Measurements from ENCODE around the gene LHB.
"Not testable (repeated sequence)": the region's sequence is repeated elsewhere in the genome, so short reads cannot be mapped to it uniquely, and the experiment has no call there.

The LHB gene

DNA sequence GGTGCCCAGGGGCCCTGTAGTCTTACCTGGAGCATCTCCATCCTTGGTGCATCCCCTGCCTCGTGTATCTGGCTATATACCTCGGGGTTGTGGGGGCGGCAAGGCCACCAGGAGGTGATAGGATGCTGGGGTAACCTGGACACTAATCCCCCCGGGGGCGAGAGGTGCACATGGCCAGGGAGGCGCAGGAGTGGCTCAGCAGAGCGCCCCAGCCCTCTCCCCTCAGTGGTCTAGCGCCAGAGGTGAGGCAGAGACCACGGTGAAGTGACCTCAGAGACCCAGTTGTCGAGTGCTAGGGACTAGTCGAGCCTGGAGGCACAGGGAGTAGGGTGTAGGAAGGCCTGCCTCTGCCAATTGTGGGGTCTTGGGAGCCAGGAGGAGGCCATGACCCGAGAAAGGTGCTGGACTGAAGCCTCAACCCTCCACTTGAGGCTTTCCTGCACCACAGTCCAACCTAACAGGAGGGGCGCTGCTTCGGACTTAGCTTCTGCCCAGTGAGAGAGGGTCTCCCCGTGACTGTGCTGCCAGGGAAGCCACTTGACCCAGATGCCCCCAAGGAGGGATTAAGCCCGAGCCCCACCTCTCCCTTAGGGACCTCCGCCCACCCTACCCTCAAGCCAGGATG, at the start of gene LHB:
LHB (minus strand) TSS at position 51 of the 625 bp plus-strand sequence; CDS start at position 41, 10 bp downstream.
- DNase-seq = no peak

GRCh38 chr19:49065905-49066512, 49.1 kb upstream of the LHB start:
- no peak for DNase-seq

DNA sequence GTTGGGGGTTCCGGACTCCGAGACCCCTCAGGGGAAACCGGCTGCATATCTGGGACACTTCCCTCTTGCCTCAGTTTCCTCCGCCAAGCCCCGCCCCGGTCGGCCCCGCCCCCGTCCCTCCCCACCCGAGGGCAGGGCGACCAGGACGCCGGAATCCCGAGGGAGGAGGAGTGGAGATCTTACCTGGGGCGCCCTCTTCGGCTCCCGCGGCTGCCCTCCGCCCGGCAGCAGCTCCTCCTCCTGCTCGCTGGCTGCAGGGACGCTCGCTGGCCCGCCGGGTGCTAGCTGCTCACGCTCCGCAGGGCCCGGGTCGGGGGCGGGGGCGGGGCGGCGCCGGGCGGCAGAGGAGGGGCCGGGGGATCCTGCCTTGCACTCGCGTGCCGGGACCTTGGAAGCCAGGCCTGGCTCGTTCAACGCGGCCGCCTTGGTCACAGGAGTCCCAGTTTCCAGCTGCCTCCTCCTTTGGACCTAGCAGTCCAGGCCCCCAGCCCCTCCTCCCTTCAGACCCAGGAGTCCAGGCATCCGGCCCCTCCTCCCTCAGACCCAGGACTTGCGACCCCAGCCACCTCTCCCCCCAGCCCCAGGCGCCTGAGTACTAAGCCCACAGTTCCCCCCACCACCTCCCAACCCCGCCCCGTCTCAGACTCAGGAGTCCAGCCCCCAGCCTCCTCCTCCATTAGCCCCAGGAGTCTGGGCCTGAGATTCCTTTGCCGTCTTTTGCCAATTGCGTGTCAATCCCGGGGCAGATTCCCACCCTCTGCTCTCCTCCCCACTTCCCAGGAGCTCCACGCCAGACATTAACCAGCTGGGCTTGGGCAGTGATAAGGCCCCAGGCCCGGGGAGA, 48.1 kb upstream of the LHB start, which contains the start of gene NTF4:
NTF4 (minus strand) TSS at position 51 of the 844 bp plus-strand sequence. CDS start 2,821 bp downstream, outside the sequence.
- no peak for DNase-seq

GRCh38 chr19:49064029-49064629, 47.2 kb upstream of the LHB start:
- DNase-seq = no peak

DNA sequence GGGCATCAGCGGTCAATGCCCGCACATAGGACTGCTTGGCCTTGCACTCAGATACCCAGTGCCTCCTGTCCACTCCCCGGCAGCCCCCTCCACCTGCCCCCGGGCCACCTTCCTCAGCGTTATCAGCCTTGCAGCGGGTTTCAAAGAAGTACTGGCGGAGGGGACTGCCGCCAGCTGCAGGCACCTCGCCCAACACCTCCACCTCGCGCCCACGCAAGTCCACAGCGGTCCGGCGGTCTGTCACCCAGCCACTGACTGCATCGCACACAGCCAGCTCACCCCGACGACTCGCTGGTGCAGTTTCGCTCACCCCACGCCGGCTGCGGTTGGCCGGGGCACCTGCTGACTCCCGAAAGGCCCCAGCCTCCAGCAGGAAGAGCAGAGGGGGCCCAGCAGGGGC, 44.6 kb upstream of the LHB start:
- no peak for DNase-seq

- no peak for DNase-seq
These were observed 44.1 kb upstream of the LHB start for GRCh38 chr19:49061000-49061399.

DNA sequence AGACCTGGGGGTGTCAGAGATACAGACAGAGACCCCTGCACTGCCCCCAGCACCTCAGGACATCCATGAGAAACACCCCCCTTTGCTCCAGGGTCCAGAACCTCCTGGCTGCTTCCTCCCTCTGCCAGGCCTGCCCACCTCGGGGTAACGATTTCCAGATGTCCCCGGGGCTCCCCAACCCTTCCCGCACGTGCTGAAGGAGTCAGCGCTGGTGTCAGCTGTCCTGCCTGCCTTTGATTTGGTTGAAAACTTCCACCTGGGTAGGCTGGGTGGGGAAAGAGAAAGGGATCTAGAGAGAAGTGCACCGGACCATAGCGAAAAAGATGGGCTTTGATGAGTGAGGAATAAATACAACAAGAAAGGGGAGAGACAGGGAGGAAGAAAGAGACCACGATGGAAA, 42.2 kb upstream of the LHB start:
- no peak for DNase-seq

GRCh38 chr19:49058562-49058961, 41.7 kb upstream of the LHB start:
- DNase-seq = no peak

DNA sequence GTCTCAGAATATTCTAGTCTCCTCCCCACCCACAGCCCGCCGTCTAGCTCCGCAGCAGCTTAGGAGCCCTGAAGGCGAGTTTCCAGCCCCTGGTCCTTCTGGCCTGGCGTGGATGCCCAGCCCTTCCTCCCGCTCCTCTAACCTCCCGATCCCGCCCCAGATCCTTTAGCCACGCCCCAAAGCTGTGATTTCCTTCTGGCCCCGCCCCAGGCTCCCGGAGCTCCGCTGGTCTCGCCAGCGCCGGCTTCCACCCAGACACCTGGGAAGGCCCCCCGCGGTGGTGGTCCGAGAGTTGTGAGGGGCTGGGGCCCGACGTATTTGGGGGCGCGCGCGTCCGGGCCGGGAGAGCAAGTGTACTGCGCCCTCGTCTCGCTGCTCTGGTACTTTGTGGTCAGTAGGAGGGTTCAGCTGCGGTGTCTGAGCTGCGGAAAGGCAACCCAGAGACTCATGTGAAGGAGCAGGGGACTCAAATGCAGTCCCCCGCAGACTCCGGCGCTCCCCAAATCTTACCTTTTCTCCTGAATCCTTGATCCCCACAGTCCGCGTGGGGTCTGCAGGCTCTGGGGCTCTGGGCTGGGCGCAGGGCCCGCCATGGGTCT, 40.8 kb upstream of the LHB start, which contains the start of gene CGB7:
CGB7 (minus strand) TSS at position 114 of the 599 bp plus-strand sequence. CDS start 2,374 bp downstream, outside the sequence.
- peak; percentile 4 for DNase-seq

DNA sequence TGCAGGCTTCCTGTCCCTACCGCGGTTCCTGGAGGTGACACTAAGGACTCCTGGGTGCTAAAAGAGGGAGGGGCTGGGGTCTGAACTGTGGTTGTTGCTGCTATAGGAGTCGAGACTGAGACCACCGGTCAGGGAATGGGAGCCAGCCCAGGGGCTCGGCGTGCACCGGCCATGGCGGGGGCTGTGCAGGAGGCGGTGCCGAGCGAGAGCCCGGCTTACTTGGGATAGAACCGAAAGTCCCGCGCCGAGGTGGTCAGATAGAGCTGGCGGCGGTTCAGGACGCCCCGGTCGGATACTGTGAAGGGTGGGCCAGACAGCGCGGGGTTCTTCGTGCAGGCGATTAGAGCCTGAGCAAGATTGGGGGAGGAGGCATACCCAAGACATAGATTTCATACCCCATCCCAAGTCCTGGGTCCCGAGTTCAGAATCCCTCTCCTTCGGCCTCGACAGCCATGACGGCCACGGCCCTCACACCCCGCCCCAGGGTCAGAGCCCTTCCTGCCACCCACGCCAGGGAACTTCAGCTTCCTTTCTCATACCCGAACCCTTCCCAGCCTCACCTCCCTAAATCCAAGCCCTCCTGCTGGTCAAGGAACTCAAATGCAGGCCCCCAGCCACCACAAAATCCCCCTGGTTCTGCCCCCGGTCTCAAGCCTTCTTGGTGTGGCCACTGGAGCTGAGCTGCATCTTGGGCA, 40.2 kb upstream of the LHB start:
- DNase-seq = not testable (repeated sequence)

DNA sequence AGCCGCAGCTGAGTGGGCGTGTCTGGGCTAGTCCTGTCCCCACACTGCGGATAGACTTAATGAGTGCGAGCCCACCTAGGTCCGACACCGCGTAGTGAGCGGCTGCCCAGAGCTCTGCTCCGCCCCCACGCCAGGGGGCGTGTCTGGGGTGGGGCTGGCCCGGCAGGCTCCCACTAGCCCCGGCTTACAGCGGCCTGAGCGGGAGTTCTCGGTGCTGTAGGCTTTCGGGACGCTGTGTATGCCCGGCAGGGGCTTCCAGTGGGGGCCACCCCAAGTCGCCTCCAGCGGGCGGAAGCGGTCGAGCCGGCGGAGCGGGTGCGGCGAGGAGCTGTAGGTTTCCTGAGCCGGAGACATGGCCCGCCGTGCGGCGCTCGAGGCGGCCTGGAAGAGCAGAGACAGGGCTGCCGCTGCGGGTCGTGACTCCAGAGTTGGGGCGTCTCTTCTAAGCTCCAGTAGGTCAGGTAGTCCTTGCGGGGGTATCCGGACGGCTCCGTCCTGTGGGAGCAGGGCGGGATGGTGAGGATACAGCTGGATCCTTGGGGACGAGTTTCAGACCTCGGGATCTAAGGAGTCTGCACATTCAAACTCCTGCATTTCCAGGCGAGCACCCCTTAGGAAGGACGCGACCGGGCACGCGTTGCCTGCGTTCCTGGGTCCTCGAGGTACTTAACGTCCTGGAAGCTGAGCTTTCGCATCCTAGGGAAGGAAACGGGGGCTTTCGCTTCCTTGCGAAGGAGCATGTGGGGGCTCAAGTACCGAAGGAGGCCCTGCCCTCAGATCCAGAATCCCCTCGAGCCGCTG, 39.4 kb upstream of the LHB start:
- DNase-seq = peak; percentile 49

GRCh38 chr19:49050376-49051033, 33.6 kb upstream of the LHB start:
- DNase-seq = not testable (repeated sequence)

- not testable (repeated sequence) for DNase-seq
These were observed 32.9 kb upstream of the LHB start for GRCh38 chr19:49049834-49050233.

DNA sequence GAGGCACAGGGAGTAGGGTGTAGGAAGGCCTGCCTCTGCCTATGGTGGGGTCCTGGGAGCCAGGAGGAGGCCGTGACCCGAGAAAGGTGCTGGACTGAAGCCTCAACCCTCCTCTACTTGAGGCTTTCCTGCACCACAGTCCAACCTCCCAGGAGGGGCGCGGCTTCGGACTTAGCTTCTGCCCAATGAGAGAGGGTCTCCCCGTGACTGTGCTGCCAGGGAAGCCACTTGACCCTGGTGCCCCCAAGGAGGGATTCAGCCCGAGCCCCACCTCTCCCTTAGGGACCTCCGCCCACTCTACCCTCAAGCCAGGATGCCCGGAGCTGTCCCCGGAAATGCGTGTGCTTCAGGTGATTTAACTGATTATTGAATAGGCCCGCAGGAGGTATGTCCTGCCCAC, 32.1 kb upstream of the LHB start, which contains the start of gene CGB8:
CGB8 (minus strand) TSS at position 101 of the 400 bp plus-strand sequence. CDS start 372 bp downstream, outside the sequence.
- not testable (repeated sequence) for DNase-seq

DNA sequence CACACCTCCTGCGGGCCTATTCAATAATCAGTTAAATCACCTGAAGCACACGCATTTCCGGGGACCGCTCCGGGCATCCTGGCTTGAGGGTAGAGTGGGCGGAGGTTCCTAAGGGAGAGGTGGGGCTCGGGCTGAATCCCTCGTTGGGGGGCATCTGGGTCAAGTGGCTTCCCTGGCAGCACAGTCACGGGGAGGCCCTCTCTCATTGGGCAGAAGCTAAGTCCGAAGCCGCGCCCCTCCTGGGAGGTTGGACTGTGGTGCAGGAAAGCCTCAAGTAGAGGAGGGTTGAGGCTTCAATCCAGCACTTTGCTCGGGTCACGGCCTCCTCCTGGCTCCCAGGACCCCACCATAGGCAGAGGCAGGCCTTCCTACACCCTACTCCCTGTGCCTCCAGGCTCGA, 26.7 kb upstream of the LHB start, which contains the start of gene CGB5:
CGB5 (plus strand) TSS at position 301 of the 400 bp plus-strand sequence. CDS start 362 bp downstream, outside the sequence.
- not testable (repeated sequence) for DNase-seq

DNA sequence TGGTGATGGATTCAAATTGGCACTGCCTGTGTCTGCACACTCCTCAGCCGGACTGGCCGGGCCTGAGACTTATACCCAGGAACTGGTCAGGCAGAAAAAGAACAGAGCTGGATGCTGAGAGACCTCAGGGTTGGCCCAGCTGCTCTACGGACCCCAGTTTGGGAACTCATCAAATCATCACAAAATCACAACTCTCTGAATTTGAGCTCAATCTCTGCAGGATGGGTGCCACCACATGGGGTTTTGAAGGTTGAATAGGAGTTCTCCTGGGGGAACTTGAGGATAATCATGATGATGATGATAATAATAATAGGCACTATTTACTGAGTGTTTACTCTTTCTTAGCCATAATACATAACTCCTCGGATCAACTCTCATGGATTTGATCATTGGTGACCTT, 25.8 kb upstream of the LHB start:
- not testable (repeated sequence) for DNase-seq

- DNase-seq = no peak
These were observed 25.3 kb upstream of the LHB start for GRCh38 chr19:49042177-49042576.

DNA sequence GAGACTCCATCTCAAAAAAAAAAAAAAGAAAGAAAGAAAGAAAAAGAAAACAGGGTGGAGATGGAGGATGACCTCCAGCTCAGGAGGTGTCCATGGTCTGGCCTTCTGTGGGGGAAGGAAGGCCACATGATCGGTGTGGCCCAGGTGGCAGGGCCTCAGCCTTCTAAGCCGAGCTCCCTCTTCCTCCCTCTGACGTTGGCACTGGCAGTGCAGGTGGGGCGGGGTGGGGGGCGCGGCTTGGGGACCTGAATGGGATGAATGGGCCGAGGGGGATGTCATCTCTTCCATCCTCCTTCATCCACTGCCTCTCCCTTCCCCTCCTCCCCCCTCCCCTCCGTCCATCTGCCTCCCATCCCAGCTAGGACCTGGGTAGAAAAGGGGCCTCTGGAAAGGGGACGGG, 22.8 kb upstream of the LHB start:
- not testable (repeated sequence) for DNase-seq

- not testable (repeated sequence) for DNase-seq
These were observed 21.8 kb upstream of the LHB start for GRCh38 chr19:49038557-49039276.

GRCh38 chr19:49038111-49038510, 21.2 kb upstream of the LHB start:
- not testable (repeated sequence) for DNase-seq

Measured in DMS79 treated with DMSO at 0.1 percent for 48 hours (cell line).